Suppressor macrophage (primary cell): ENCODE results near the gene RAB27B.

Experiments
- DNase-seq, 4 experiments: peaks; one replicate each; pipeline ENCODE4 v3.0.0-alpha.2; 2020 to 2022

RAB27B gene

GRCh38 chr18:54914816-54915215 lies 86.5 kb downstream of the RAB27B start:
- DNase-seq: no peak

- DNase-seq: no peak
These were observed 88.2 kb downstream of the RAB27B start for GRCh38 chr18:54916507-54916906.

DNA sequence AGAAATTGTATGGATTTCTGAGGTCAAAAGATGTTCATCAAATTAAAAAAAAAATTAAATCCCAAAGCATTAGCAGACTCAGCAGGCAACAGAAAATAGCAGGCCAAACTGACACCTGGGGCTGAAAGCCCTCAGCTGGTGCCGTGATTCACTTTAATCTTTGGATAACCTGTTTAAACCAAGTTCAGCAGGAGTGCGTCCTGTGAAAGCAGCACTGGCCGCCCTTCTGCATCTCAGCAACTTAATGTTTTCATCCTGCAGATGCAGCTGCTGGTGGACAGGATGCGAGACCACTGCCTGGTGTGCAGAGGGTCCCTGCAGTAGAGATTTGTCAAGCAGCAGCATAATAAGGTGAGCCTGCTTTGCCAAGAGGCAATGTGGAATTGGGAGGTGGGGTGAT lies 89.8 kb downstream of the RAB27B start:
- no peak for DNase-seq

DNA sequence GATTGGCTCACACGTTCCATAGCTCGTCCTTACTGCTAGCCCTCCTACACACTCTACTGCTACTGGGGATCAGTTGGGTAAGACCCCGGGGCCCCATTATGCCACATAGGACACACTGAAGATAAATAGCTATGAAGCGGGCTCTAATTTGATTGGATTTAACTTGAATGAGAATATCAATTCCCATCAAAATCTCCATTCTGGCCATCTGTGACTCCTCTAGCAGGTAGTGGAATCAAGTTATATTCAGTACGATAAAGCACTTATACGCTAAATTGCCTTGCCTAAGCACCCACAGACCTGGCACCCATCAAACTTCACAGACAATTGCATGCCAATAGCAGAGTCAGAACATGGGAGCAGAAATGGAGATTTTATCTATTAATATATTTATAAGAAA lies 91.1 kb downstream of the RAB27B start:
- no peak for DNase-seq

GRCh38 chr18:54923339-54923956 lies 95.2 kb downstream of the RAB27B start:
- no peak for DNase-seq

DNA sequence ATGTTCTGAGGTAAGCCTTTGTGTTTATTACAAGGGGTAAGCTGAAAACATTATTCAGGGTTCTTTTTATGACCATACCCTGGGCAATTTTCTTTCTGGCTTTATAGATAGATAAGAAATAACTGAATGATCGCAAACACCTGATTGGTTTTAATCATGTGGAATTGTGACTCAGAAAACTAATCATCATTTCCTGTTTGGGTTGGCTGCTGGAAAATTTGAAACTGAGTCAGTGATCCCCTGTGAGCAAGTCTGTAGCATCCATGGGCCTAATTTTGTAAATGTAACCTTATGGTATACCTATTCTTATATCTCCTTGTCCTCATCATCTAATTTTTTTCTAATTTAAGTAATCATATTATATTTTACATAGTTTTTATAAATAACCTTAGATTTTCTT lies 96.7 kb downstream of the RAB27B start:
- DNase-seq: no peak

GRCh38 chr18:54926593-54927325 lies 98.5 kb downstream of the RAB27B start:
- DNase-seq: no peak

DNA sequence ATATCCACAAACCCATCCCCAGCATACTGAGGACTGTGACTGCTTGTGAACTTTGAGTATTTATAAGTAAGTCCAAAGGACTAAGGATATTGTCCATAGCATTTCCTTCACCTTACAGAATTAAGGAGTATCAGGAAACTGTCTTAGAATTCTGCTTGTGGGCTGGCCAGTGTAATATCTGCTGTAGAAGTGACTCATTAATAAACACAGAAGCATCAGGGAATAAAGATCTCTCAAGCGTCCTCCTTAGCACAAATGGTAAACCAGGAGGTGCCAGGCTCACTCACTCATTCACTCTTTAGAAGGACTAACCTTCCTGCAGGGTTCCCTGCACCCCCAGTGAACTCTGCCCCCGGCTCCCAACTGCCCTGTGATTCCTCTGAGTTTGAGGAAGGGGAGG lies 100.0 kb downstream of the RAB27B start:
- DNase-seq: no peak

DNA sequence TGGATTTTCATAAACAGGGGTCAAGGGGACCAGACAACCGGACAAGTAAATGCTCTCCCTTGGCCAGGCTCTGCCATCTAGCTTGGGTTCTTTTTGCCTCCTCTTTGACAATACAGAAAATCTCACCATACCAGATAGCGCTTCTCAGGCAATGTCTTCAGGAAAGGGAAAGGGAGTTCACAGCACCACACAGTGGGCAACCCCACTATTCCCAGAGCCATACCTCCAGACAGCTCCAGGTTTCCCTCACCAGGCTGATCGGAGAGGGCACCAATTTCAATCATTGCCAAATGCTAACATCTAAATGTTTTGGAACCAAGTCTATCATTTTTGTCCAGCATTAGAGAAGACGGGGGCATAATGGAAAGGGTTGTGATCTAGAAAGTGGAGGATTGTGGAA lies 102.9 kb downstream of the RAB27B start:
- DNase-seq: no peak

DNA sequence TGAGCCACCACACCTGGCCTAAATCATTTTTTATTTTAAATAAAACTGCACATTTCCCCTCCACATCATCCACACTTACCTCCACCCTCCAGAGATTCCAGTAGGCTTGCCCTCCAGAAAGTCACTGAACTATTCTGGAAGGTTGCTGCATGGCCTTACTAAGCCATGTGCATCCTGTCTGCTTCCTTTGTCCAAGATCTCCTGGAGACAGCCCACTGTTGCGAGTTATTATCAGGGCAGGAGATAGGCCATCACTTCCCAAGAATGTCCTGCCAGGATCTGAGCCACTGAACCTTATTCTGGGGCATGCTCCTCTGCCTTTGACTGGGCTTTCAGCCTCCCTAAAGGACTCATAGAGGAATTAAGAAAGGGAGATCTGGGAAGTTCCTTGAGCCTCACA lies 104.2 kb downstream of the RAB27B start:
- DNase-seq: no peak

DNA sequence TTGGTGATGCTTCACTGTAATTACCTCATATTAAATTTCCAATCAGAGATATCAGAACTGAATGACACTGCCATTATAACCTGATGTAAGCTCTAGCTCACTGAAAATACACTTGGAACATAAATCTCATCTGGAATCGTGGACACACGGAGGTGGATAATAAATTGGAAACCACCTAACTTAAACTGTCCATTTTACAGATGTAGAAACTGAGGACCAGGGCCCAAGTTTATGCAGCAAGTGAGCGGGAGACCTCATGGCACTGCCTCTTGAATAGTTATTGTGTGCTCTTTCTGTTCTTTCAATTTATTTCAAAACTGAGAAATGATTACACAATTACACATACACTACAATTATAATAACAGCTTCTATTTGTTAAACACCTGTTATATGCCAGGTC lies 110.2 kb downstream of the RAB27B start:
- no peak for DNase-seq

DNA sequence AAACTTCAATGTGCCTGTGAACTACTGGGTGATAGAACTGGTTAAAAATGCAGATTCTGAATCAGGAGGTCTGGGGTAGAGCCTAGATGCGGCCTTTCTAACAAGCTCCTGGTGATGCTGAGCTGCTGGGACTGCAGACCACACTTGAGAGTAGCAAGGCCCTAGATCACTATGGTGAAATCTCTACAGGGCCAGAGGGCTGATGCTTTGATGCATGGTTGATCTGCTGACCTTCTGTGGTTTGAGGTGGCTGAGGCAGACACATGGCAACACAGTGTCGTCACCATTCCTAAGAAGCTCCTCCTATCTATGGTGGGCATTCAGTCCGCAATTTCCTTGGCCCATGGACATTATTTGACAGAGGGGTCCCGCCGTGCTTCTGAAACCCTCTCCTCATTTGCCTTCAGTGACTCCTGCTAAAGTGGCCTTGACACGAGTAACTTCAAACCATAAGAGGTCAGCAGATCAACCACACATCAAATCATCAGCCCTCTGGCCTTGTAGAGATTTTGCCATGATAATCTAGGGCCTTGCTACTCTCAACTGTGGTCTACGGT lies 111.2 kb downstream of the RAB27B start:
- no peak for DNase-seq

DNA sequence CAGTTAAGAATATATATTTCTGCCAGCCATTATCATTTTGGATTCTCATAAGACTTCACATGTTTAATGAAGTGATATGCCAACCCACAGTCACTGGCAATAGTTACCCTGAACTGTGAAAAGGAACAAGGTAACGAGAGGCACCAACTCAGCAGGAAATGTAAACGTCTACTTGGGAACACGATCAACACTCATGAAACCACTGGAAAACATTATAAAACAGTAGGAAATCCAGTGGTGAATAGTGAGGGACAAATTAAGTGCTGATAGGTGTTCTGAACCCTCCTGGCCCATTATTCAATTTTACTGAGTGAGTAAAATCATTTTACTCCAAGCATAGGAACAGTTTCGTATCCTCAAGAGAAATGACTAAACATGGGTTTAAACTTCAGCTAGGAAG lies 113.9 kb downstream of the RAB27B start:
- no peak for DNase-seq

DNA sequence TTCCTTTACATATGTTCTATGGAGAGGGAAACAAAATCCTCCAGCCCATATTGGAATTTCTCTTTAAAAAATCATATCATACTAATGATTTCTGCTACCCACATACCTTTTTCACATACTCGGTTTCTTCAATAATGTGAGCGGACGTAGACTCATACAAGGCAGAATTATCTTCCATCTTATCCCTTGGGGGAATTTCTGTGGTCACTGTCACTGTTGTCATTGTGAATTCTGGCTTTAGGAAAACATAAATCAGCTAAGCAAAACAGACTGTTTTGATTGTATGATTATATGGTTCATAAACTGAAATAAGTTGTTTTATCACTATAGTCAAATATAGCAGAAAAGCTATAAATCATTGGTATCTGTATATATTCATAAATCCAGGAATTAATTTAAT lies 114.3 kb downstream of the RAB27B start:
- DNase-seq: no peak
